ENCODE measurements around the gene UNC79.

The UNC79 gene

GRCh38 chr14:93736378-93737014 is 305.8 kb downstream of the UNC79 start:
- in situ Hi-C loops (cut with MboI; ENCODE audit: low pct_unique_long_range_greater_than_20kb, low sequenced_read_pairs, unreplicated experiment), result no loop called here
- TF ChIP-seq, protein P1, sequence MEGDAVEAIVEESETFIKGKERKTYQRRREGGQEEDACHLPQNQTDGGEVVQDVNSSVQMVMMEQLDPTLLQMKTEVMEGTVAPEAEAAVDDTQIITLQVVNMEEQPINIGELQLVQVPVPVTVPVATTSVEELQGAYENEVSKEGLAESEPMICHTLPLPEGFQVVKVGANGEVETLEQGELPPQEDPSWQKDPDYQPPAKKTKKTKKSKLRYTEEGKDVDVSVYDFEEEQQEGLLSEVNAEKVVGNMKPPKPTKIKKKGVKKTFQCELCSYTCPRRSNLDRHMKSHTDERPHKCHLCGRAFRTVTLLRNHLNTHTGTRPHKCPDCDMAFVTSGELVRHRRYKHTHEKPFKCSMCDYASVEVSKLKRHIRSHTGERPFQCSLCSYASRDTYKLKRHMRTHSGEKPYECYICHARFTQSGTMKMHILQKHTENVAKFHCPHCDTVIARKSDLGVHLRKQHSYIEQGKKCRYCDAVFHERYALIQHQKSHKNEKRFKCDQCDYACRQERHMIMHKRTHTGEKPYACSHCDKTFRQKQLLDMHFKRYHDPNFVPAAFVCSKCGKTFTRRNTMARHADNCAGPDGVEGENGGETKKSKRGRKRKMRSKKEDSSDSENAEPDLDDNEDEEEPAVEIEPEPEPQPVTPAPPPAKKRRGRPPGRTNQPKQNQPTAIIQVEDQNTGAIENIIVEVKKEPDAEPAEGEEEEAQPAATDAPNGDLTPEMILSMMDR (IDR thresholded peaks at IDR 0.05; ENCODE audit: extremely low read depth, insufficient read depth, missing control alignments), result peak; percentile 43
- DNase-seq (ENCODE audit: low spot score), result peak; percentile 57

GRCh38 chr14:93737634-93738033 is 306.9 kb downstream of the UNC79 start:
- in situ Hi-C loops (cut with MboI; ENCODE audit: low pct_unique_long_range_greater_than_20kb, low sequenced_read_pairs, unreplicated experiment), result no loop called here
- TF ChIP-seq, protein P1 (IDR thresholded peaks at IDR 0.05; ENCODE audit: extremely low read depth, insufficient read depth, missing control alignments), result no peak
- DNase-seq (ENCODE audit: low spot score), result no peak

- TF ChIP-seq, protein P1 (IDR thresholded peaks at IDR 0.05; ENCODE audit: extremely low read depth, insufficient read depth, missing control alignments), result no peak
- DNase-seq (ENCODE audit: low spot score), result no peak
- in situ Hi-C loops (cut with MboI; ENCODE audit: low pct_unique_long_range_greater_than_20kb, low sequenced_read_pairs, unreplicated experiment), result no loop called here
Observed at GRCh38 chr14:93741556-93742230, 311.0 kb downstream of the UNC79 start.

DNA sequence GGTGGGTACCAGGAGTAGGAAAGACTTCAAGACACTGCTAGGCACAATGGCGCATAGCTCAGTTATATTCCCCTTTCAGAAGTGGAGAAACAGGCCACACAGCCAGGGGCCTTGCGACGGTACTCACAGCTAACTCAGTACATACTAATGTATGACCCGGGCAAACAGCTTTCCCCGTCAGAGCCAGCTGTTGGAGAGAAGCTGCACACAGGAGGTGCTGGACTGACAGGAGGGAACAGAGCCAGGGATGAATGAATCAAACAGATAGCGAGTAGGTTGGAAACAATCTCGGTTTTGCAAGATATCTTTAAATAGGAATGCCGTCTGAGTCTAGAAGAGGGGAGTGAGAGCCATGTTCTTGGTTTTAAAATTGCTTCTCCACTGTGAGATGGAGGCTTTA is 312.0 kb downstream of the UNC79 start:
- TF ChIP-seq, protein P1 (IDR thresholded peaks at IDR 0.05; ENCODE audit: extremely low read depth, insufficient read depth, missing control alignments), result no peak
- DNase-seq (ENCODE audit: low spot score), result no peak
- in situ Hi-C loops (cut with MboI; ENCODE audit: low pct_unique_long_range_greater_than_20kb, low sequenced_read_pairs, unreplicated experiment), result no loop called here

GRCh38 chr14:93743270-93744060 is 312.7 kb downstream of the UNC79 start:
- in situ Hi-C loops (cut with MboI; ENCODE audit: low pct_unique_long_range_greater_than_20kb, low sequenced_read_pairs, unreplicated experiment), result no loop called here
- TF ChIP-seq, protein P1 (IDR thresholded peaks at IDR 0.05; ENCODE audit: extremely low read depth, insufficient read depth, missing control alignments), result no peak

GRCh38 chr14:93744176-93744575 is 313.4 kb downstream of the UNC79 start:
- TF ChIP-seq, protein P1 (IDR thresholded peaks at IDR 0.05; ENCODE audit: extremely low read depth, insufficient read depth, missing control alignments), result no peak
- in situ Hi-C loops (cut with MboI; ENCODE audit: low pct_unique_long_range_greater_than_20kb, low sequenced_read_pairs, unreplicated experiment), result no loop called here
- DNase-seq (ENCODE audit: low spot score), result no peak

More at GRCh38 chr14:93743270-93744060, 312.7 kb downstream of the UNC79 start:
- DNase-seq (ENCODE audit: low spot score), result no peak
